Ascending aorta (tissue), 2 donors: ENCODE measurements around the gene SPINK5. TPM values are rescaled to one million over a fixed set of nuclear protein-coding genes. Genes with fewer than 3 reads are reported as not detected.

Experiments
- DNase-seq, 2 donors: peaks; one replicate each; pipeline ENCODE4 v3.0.0-alpha.2; 2019; ENCODE audit warnings: low spot score in 2 of 2
- H3K27ac ChIP-seq, 2 donors: fragments of 200-600 bp; sonication (generic); one replicate each; pipeline ENCODE4 v1.5.1; 2016 to 2017; ENCODE audit warnings: mild to moderate bottlenecking in 1 of 2
- H3K27me3 ChIP-seq: fragments of 200-600 bp; sonication (generic); one replicate; pipeline ENCODE4 v1.5.1; 2017
- H3K36me3 ChIP-seq, 2 donors: fragments of 200-600 bp; sonication (generic); one replicate each; pipeline ENCODE4 v1.5.1; 2016
- H3K4me1 ChIP-seq, 2 donors: fragments of 200-600 bp; sonication (generic); one replicate each; pipeline ENCODE4 v1.5.1; 2016 to 2017; ENCODE audit warnings: mild to moderate bottlenecking in 1 of 2
- H3K4me3 ChIP-seq, 2 donors: fragments of 200-600 bp; sonication (generic); one replicate each; pipeline ENCODE4 v1.5.1; 2016 to 2017; ENCODE audit warnings: mild to moderate bottlenecking in 1 of 2
- H3K9me3 ChIP-seq, 2 donors: fragments of 200-600 bp; sonication (generic); one replicate each; pipeline ENCODE4 v1.5.1; 2016
- CTCF ChIP-seq, 3 experiments: fragments of 200-600 bp in 2 of 3; fragments of 450-650 bp in 1 of 3; sonication (generic) in 2 of 3; IDR thresholded peaks; one replicate each; pipeline ENCODE4 v1.5.1; 2016 to 2019; ENCODE audit warnings: antibody characterized with exemption in 3 of 3, mild to moderate bottlenecking in 1 of 3, moderate library complexity in 1 of 3
- intact Hi-C: fragments of 100-400 bp; cut with DNase I; formaldehyde crosslinking; loops from one replicate; pipeline ENCODE4 v1.15.1; 2023
- total RNA-seq: library from RNA; depleted of rRNA; stranded (reverse); fragments of >200 nt; gene quantifications from one replicate; pipeline ENCODE4 v1.1.0, GENCODE V29; 2016

Gene SPINK5
- total RNA-seq, 1 donor from 2014 or later, result not detected

DNA sequence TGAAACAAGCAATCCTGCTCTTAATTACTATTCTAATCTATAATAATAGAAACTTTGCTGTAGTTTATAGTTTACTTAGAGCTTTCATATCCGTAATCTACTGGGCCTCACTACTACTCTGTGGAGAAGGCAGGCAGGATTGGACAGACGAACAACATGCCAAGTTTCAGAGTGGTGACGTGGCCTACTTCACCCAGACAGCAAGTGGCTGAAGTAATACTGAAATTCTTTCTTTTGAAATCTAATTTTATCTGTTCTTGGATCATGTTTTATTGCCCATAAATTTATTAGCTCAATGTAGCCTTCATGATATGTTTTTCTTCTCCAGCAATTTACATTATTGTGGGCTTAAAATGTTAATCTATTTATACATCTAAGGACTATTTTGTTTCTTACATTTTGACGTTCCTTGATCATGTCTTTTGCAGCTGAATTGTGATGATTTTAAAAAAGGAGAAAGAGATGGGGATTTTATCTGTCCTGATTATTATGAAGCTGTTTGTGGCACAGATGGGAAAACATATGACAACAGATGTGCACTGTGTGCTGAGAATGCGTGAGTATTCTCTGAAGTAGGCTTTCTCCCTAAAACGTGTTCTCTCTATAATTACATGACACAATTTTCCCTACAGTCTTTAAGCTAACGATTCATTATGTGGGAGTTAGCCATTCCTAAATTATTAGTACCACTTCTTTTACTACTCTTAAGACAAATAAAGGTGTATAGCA, 22.4 kb downstream of the SPINK5 start:
- H3K36me3 ChIP-seq, result no peaks in the 10 kb centered on the region

GRCh38 chr5:148090146-148090772, 26.5 kb downstream of the SPINK5 start:
- DNase-seq, result no peak
- no peaks in the 10 kb centered on the region for H3K36me3 ChIP-seq
- no peak overlapping the region for H3K27ac ChIP-seq
- H3K27me3 ChIP-seq, result no peaks in the 10 kb centered on the region
- no peaks in the 10 kb centered on the region for H3K4me1 ChIP-seq
- no peak overlapping the region for H3K4me3 ChIP-seq
- intact Hi-C loops, result no loop called here
- TF ChIP-seq CTCF (IDR thresholded peaks at IDR 0.05), result no peak
- H3K9me3 ChIP-seq, result no peaks in the 10 kb centered on the region

More for the DNA sequence above, 22.4 kb downstream of the SPINK5 start:
- no peak for TF ChIP-seq CTCF (IDR thresholded peaks at IDR 0.05)
- H3K4me1 ChIP-seq, result no peaks in the 10 kb centered on the region
- no peaks in the 10 kb centered on the region for H3K27me3 ChIP-seq
- intact Hi-C loops, result no loop called here
- no peaks in the 10 kb centered on the region for H3K9me3 ChIP-seq
- H3K4me3 ChIP-seq, result no peak overlapping the region
- H3K27ac ChIP-seq, result no peak overlapping the region
- DNase-seq, result no peak

GRCh38 chr5:148090773-148091250, 27.0 kb downstream of the SPINK5 start:
- no peaks in the 10 kb centered on the region for H3K4me1 ChIP-seq
- H3K36me3 ChIP-seq, result no peaks in the 10 kb centered on the region
- H3K4me3 ChIP-seq, result no peak overlapping the region
- H3K9me3 ChIP-seq, result no peaks in the 10 kb centered on the region
- no peaks in the 10 kb centered on the region for H3K27me3 ChIP-seq
- intact Hi-C loops, result no loop called here
- no peak overlapping the region for H3K27ac ChIP-seq
- no peak for DNase-seq
- no peak for TF ChIP-seq CTCF (IDR thresholded peaks at IDR 0.05)

- Histone ChIP-seq H3K27me3 (no peaks in the 10 kb centered on the region), H3K4me1 (no peaks in the 10 kb centered on the region), H3K27ac (no peak overlapping the region), H3K9me3 (no peaks in the 10 kb centered on the region), H3K36me3 (no peaks in the 10 kb centered on the region), H3K4me3 (no peak overlapping the region)
- no peak for DNase-seq
- intact Hi-C loops, result no loop called here
- TF ChIP-seq CTCF (IDR thresholded peaks at IDR 0.05), result no peak
These were observed 28.5 kb downstream of the SPINK5 start for GRCh38 chr5:148091991-148092964.

GRCh38 chr5:148094336-148094735, 30.6 kb downstream of the SPINK5 start:
- no peaks in the 10 kb centered on the region for H3K36me3 ChIP-seq
- DNase-seq, result no peak
- no peaks in the 10 kb centered on the region for H3K27me3 ChIP-seq
- intact Hi-C loops, result no loop called here
- H3K27ac ChIP-seq, result no peak overlapping the region
- H3K4me1 ChIP-seq, result no peaks in the 10 kb centered on the region
- no peak for TF ChIP-seq CTCF (IDR thresholded peaks at IDR 0.05)
- H3K9me3 ChIP-seq, result no peaks in the 10 kb centered on the region
- H3K4me3 ChIP-seq, result no peak overlapping the region
